NCI-H2196 (cell line): ENCODE data around the gene C14orf180.

ENCODE experiments used
- DNase-seq: peaks from one replicate; lab custom pipeline; 2025; ENCODE audit not compliant: unreplicated experiment; lab: John Stamatoyannopoulos, UW

The C14orf180 gene

DNA sequence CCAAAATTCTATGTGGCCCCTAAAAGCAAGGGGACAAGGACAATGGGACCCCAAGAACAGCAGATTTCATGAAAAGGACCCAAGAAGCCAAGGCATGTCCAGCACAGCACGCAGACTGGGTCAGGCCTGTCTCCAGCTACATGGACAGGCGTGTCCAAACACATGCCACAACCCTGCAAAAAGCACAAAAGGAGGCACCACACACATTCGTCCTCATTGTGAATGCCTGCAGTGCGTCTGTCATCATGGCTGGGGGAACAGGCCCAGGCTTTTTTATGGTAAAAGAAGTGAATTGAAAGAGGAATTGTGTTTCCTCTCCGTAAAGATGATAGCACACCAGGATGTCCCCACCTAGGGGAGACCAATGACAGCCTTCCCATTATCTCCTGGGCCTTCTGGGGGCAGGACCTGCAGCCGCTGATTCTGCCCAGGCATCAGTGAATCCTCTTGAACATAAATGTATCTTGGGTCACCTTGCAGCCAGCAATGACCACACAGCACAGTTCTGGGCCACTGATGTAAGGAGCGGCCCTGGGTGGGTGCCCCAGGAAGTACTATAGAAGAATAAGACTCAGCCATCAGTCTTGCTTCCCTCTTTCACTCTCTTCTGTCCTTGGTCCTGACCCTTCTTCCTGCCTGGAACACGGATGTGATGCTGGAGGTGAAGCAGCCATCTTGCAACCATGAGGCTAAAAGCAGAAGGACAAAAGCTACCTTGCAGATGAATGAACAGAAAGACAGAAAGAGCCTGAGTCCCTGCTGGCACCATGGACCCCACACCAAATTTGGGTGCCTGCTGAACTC, 29.8 kb upstream of the C14orf180 start:
- DNase-seq: no peak

GRCh38 chr14:104550340-104550860, 29.2 kb upstream of the C14orf180 start:
- DNase-seq: no peak

DNA sequence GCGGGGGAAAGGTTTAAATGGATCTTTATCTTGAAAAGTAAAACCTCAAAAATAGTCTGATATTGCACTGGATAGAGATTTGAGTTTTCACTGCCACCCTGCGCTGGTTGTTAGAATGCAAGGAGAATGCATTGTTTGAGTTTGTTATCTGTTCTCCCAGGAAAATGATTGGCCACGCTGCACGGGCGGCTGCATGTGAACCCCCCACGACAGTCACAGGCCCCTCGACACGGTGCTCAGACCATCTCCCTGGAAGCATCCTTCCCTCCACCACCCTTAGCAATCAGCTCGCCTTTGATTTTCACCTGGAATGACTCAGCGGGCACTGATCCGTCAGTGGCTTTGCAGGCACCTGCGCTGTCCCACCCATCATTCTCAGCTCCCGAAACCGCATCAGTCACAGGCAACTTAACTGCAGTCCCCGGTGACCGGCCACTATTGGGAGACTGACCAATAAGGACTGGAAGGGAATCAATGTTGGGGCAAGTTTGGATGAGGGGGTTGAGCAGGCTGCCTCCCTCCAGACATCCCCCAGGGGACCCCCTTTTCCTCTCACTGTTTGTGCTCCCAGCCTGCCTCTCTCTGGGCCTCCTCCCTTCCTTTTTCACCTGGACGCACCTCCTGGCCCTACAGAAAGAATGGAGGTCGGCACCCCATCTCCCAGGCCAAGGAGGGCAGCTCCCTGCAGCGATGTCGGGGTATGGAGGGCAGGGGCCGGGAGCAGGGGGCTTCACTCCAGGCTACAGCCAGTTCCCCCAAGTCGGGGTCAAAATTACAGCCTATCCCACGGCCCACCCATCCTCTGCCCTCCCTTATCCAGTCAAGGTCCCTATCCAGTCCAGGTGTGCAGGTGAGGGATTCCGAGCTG, 28.5 kb upstream of the C14orf180 start:
- no peak for DNase-seq

GRCh38 chr14:104551851-104552737, 27.5 kb upstream of the C14orf180 start:
- DNase-seq: no peak

DNA sequence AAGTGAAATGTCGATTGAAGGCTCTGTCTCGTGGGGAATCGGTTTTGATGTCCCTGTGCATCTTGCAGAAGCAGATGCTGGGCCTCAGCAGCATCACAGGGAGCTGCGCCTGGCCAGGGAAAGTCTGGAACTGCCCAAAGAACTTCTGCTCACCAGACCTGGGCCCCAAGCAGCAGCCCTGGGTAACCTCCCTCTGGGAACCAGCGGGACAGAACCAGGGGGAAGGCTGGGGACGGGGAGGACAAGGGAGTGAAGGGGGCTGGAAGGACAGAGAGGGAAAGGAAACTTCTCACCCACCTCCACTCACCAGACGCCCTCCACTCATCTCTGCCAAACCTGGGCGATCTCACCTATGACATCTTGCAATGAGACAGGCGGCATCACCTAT, 26.8 kb upstream of the C14orf180 start:
- DNase-seq: no peak

DNA sequence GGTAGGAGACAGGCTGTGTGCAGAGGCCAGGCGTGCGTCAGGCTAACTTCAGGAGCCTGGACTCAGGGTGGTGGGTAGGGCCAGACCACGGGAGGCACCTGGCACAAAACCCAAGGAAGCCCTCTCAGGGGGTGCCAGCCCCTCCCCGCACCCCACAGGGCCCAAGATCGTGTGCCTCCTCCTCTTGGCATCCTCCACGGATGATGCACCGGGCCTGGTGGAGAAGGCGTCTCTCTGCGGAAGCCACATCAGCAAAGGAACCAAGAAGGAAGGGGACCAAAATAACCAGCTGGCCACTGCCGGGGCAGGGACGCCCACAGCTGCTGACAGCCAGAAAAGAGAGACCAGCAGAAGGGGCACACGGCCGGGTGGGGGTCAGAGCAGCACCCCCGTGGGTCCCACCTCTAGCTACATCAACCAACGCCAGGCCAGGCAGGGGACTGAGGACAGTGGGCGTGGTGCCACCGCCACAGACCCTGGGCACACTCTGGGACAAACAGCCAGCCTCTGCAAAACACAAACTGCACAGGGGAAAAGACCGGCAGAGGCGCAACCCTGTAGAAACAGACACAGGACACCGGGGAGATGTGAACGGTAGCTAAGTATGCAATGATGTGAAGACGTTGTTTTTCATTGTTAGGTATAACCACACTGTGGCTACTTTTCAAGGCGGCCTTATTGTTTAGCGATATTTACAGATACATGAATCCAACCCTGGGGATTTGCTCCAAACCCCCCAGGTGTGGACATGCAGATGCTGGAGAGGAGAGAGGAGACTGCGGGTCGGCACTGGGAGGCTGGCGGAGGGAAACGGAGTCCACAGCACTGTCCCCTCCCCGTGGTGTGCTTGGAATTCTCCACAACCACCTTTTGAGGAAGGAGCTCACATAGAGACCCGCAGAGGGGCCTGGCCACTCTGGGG, 26.1 kb upstream of the C14orf180 start:
- no peak for DNase-seq

GRCh38 chr14:104554088-104554607, 25.4 kb upstream of the C14orf180 start:
- DNase-seq: no peak

- DNase-seq: no peak
Measured at GRCh38 chr14:104554608-104555429, 24.7 kb upstream of the C14orf180 start.

DNA sequence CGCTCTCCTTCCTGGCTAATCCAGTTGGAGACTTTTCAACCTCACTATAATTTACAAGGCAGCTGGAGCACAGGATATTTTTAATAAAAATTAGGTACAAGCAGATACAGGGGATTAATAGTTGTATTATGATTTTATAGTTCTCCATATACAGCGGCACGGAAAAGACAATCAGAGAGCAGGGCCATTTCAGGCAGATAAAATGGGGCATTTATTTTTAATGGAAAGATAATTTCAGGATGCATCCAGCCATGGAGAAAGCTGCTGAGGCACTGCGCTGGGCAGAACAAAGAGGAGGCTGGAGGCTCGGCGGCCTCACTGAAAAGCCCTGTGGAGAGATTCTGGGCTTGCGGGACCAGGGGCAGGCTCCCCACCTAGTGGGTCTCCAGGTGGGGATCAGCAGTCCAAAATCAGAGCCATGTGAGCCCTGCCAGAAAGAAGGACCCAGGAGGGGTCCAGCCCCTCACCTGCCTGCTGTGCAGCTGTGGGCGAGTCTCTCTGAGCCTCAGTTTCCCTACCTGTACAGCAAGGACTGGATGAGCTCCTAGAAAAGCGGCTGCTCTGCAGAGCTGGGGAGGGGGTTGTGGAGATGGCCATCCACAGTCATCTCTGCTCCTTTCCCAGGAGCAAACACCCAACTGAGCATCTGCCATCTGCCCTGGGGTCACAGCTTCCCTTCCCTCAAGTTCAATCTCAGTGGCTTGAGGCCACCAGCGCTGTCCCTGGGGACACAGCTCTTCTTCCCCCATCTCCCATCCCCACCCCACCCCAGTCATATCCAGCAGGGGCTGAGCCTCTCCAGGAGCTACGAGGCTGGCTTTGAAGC, 23.9 kb upstream of the C14orf180 start:
- no peak for DNase-seq

- no peak for DNase-seq
Measured at GRCh38 chr14:104556256-104557021, 23.1 kb upstream of the C14orf180 start.

DNA sequence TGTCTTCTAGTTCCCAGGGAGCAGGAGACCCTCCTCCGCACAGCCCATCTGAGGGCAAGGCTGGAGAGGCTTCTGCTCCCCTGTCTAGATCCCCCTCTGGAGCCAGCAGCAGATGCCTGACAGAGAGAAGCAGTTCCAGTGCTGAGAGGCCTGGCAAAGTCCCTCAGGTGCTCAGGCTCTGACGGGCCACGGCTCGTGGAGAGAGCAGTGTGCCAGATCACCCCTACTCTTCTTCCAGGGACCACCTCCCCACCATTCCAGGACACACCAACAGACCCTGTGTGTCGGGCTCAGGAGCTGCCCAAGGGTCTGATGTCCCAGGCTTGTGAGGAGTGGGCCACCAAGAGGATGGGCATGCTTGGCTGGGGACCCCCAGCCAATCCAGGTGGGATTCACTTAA, 22.5 kb upstream of the C14orf180 start:
- DNase-seq: no peak

GRCh38 chr14:104557766-104558165, 21.8 kb upstream of the C14orf180 start:
- no peak for DNase-seq

DNA sequence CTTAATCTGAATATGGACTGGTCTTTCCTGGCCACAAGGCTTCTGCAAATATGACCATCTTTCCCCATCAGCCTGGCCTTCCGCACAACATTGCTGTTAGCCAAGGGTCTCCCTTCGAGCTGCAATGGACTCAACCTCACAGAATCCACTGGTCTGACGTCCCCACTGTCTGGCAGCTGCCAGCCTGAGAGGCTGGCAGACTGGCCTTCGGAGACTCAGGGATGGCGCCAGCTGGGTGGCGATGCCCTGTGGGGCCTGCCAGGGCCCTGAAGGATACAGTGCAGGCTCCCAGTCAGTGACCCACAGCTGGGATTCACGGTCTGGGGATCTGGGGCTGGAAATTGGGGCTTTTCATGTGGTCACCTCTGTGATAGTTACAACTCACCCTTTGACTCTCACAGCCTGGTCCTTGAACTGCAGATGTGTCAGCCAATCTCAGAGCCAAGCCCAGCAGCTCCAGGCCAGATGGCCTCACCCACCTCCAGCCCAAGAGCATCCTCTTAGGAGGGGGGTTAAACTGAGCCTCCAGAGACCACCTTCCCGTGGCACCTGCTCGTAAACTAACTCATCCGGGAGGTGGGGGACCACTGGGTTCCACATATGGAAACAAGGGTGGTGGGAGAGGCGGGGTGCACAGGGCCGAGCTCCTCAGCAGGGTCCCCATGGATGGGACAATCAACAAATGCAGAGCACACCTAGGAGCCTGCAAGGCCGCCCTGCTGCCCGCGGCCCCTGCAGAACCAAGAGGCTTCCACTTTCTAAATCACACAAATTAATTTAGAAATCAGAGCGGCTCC, 21.1 kb upstream of the C14orf180 start:
- no peak for DNase-seq

DNA sequence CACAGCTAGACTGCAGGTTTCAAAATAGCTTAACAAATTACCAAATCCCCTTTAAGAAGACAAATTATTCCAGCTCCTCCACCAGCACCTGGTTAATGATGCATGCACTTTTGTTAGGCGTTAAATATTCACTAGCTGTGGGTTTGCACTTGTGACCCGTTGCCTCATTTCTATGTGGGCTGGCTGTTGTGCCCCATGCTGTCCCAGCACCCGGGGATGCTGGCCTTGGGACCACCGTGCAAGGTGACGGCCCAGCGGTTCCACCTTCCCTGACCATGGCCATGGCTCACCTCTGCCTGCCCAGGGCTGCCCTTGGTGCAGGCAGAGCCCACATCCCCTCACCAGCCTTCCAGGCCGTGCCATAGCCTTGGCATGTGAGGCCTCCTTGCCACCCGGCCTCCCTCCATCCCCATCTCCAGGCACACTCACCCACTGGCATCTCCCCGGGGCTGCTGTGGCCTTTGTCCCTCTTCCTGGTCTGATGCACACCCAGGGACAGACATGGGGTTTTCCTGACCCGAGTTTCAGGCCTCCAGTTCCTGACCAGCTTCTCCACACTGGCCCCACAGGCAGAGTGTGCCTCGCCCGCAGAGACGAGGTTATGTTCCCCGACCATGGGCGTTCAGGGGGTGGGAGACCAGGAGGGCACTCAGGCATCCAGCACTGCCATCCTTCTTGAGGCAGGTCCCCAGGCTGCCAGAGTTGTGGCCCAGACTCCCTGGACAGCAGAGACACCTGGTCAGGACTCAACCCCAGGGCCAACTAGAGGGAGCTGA, 20.3 kb upstream of the C14orf180 start:
- no peak for DNase-seq

DNA sequence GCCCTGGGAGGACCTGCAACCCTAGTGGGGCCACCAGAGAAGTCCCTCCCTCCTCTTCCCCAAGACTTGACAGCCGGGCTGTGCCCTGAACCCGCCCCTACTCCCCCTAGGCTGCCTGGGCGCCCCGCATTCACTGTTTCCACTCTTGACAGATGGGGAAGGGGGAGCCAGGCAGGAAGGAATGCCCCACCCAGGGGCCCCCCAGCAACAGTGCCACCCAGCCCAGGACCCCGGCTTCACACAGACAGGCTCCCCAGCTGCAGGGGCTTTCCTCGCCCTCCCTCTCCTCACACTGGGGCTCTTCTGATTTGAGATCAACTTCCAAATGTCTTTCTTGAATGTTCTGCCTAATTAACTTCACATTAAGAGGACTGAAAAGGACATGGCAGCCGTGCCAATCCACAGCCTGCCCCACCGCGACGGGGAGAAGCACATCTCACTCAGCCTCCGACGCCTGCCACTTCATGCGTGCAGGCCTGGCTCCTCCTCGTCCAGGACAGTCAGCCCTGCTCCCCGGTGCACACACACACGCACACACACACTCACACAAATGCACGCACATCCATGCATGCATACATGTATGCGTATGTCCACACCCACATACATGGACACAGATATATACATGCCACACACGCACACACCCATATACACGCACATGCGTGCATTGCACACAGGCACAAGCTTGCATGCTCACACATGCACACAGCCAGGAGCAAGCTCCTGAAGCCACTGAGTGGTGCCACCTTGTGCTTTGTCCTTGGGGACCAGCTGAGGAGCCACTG, 19.6 kb upstream of the C14orf180 start:
- DNase-seq: no peak
